ENCODE data around the gene ALS2CL.
"Not testable (repeated sequence)": the region's sequence is repeated elsewhere in the genome, so short reads cannot be mapped to it uniquely, and the experiment has no call there.

The ALS2CL gene

GRCh38 chr3:46693038-46693891 lies at the start of gene ALS2CL:
ALS2CL (minus strand) TSS chr3:46693679; CDS start chr3:46689440, 4,239 bp downstream.
- H3K4me3 ChIP-seq (replicated peaks in 1 of 2; ENCODE audit: low read depth in 2 of 2, low read length in 2 of 2) = peak within 1 kb of the TSS; percentile 44 to 63
- no peak for TF ChIP-seq CTCF (IDR thresholded peaks at IDR 0.05; ENCODE audit: low read depth, low read length)
- peak in 1 of 2 donors; percentile 18 for DNase-seq (ENCODE audit: low read depth in 2 of 2)

GRCh38 chr3:46742992-46743585 lies 49.6 kb upstream of the ALS2CL start:
- H3K4me3 ChIP-seq (replicated peaks in 1 of 2; ENCODE audit: low read depth in 2 of 2, low read length in 2 of 2) = no peak overlapping the region
- no peak for TF ChIP-seq CTCF (IDR thresholded peaks at IDR 0.05; ENCODE audit: low read depth, low read length)
- DNase-seq (ENCODE audit: low read depth in 2 of 2) = no peak

- not testable (repeated sequence) for DNase-seq (ENCODE audit: low read depth in 2 of 2); H3K4me3 ChIP-seq (replicated peaks in 1 of 2; ENCODE audit: low read depth in 2 of 2, low read length in 2 of 2)
Measured at GRCh38 chr3:46739565-46739964, 46.1 kb upstream of the ALS2CL start.

GRCh38 chr3:46737329-46737731 lies 43.9 kb upstream of the ALS2CL start:
- no peak for TF ChIP-seq CTCF (IDR thresholded peaks at IDR 0.05; ENCODE audit: low read depth, low read length)
- H3K4me3 ChIP-seq (replicated peaks in 1 of 2; ENCODE audit: low read depth in 2 of 2, low read length in 2 of 2) = no peak overlapping the region
- DNase-seq (ENCODE audit: low read depth in 2 of 2) = no peak

- no peak for TF ChIP-seq CTCF (IDR thresholded peaks at IDR 0.05; ENCODE audit: low read depth, low read length)
Measured at GRCh38 chr3:46736006-46736872, 42.8 kb upstream of the ALS2CL start.

GRCh38 chr3:46734773-46735172 lies 41.3 kb upstream of the ALS2CL start:
- TF ChIP-seq CTCF (IDR thresholded peaks at IDR 0.05; ENCODE audit: low read depth, low read length) = no peak

More at GRCh38 chr3:46736006-46736872, 42.8 kb upstream of the ALS2CL start:
- H3K4me3 ChIP-seq (replicated peaks in 1 of 2; ENCODE audit: low read depth in 2 of 2, low read length in 2 of 2) = no peak overlapping the region
- DNase-seq (ENCODE audit: low read depth in 2 of 2) = no peak

More at GRCh38 chr3:46734773-46735172, 41.3 kb upstream of the ALS2CL start:
- DNase-seq (ENCODE audit: low read depth in 2 of 2) = no peak
- no peak overlapping the region for H3K4me3 ChIP-seq (replicated peaks in 1 of 2; ENCODE audit: low read depth in 2 of 2, low read length in 2 of 2)
